Stromal cell of bone marrow (primary cell): ENCODE data around the gene ARMS2.

Experiments used
- DNase-seq: peaks from one replicate; pipeline ENCODE4 v3.0.0-alpha.2; 2012; ENCODE audit warnings: low read depth

Gene ARMS2

DNA sequence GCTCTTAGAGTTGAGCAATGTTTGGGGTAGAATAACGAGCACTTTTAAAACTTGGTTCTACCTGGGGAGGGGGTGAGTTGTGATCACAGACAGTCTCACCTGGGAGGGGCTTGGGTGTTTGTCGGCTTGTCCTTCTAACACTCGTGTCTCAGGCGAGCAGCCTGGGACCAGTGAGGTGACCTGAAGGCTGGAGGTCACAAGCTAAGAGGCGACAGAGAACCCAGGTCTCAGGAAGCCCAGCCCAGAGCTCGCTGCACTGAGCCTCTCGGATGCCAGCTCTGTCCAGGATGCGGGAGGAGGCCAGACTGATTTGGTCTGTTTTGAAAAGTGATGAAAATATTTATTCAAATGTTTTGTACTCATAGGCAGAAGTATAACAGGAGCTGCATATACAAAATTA lies 18.7 kb downstream of the ARMS2 start:
- DNase-seq, result no peak

DNA sequence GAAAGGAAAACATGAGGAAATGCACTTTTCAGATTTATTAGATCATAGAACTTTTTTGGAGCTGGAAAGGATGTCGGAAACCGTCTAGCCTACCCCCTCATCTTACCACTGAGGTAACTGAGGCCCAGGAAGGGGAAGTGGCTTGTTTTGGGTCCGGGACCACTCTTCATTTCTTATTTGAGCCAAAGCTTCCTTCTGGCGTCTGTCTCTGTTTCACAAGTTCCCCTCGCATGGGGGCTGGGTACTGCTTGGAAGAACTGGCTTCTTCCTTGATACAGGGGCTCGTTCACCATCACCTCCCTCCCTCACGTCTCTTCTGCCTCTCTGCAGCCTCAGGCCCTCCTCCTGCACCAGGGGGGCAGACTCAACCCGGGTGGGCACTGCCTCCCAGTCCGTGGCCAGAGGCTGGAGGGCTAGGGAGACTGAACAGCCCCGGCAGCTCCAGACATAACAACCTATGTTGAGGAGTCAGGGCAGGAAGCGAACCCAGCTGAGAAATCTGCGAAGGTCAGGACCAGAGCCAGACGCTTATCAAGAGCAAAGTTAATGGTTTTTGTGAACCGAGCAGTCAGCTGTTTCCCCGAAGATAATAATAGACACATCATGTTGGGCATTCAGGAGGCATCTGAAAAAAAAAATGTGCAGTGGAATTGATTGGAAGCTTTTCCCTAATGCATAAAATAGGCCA lies 19.8 kb downstream of the ARMS2 start:
- DNase-seq, result no peak

DNA sequence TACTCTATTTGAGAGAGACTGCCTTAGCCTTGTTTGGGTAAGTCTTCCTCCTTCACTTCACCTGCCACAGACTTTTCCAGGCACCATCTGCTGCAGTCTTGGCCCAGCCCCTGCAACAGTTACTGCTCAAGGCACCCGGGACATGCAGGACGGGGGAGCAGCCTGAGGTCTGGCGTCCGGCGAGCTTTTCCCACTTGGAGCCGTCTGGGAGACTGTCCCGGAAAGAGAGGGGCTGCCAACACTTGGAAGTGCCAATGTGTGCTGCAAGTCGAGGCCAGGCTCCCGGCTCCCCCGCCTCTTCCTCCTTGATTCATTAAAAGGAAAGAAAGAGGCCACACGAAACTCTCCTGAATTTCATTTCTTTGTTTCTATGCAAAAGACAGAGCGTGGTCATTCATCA lies 20.6 kb downstream of the ARMS2 start:
- no peak for DNase-seq

GRCh38 chr10:122475591-122476332 lies 21.3 kb downstream of the ARMS2 start:
- no peak for DNase-seq

GRCh38 chr10:122476333-122476695 lies 21.9 kb downstream of the ARMS2 start:
- DNase-seq, result no peak

DNA sequence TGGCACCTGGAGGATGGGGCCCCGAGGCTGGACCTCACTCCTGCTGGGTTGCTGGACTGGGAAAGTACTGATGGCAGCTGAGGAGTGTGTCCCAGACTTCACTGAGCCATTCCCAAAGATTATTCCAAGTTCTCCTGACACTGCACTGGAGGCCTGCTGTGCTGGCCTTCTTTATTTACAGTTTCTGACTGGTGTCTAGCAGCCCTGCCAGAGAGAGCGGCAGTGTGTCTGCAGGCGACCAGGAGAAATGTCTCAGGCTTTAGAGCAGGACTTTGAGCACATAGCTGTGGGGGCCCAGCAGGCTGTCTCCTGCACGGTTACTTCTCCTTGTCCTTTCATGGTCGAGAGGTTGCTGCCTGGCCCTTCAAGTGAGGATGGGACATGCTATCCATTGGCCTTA lies 23.0 kb downstream of the ARMS2 start:
- DNase-seq, result no peak

- no peak for DNase-seq
Observed at GRCh38 chr10:122478971-122479370, 24.5 kb downstream of the ARMS2 start.

DNA sequence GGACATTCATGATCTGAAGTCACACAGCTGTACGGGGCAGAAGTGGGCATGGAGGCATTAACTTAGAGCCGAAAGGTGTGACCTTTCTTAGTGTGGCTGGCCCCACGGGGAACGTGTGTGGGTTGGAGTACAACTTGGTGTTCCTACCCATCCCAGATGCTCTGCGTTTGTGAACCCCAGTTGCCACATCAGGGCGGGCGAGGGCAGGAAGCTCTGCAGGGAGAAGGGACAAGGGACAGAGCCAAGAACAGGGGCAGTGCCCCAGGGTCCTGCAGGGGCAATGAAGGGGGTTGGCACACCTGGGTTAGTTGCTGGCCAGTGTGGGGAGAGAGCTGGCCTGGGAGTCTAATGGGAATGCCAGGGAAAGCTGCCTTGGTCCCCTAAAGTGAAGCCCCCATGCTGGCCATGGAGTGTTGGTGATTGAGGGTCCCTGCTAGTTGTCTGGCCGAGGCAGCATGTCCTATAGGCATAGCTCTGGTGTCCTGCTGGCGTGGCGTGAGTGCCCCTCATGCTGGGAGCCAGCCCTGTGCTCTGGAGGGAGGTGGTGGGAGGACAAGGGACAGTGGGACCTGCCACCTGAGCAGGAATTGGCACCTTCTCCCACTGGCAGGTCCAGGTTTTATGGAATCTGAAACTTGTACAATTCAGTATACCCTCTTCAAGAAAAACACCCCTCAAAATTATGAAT lies 25.8 kb downstream of the ARMS2 start:
- no peak for DNase-seq

DNA sequence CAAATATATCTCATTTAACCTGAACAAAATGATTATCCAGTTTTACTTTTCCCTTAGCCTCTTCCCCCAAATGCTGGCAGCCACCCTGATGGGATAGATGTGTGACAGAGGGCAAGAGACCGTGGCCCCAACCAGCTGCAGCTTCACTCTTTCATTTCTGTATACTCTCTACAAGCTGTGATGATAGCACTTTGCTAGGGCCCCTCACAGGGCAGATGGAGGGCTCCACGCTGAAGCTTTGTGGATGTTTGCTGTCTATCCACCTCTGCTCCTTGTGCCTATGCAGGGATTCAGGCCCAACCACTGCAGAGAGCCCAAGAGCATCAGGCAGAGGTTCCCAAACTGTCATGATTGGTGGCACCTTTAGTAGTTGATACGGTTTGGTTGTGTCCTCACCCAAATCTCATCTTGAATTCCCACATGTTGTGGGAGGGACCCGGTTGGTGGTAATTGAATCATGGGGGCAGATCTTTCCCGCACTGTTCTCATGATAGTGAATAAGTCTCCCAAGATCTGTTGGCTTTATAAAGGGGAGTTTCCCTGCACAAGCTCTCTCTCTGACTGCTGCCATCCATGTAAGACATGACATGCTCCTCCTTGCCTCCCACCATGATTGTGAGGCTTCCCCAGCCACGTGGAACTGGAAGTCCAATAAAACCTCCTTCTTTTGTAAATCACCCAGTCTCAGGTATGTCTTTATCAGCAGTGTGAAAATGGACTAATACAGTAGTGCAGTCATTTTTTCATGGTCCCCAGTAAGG lies 27.0 kb downstream of the ARMS2 start:
- no peak for DNase-seq

DNA sequence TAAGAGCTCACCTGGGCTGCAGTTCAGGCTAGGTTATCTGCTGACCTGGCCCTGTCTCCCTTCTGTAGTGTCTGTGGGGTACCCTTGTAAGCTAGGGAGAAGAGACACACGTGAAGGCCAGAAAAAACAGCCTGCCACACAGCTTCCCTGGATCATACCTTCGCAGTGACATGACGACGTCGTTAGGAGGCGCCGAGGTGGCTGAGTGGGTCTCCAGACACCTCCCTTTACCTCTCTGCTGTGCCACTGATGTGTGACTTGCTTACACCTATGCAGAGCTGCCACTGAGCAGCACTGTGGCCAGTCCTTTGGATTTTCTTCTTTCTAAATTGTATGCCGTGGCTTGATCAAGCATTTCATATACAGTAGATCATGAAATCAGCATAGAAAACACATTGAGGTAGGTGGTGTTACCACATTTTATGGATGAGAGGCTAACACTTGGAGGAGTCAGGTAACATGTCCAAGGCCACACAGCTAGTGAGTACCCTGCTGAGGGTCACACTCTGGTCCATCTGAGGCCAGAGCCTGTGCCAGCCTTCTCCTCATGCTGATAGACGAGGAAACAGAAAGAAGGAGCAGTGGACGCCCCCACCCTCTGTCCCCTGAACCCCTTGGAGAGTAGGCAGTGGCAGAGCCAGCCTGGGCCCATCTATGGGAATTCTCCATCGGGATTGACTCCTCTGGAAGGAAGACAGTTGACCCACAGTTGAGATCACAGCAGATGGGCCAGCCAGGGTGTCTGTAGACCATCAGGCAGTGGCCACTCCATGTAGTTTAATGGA lies 30.0 kb downstream of the ARMS2 start:
- DNase-seq, result no peak

DNA sequence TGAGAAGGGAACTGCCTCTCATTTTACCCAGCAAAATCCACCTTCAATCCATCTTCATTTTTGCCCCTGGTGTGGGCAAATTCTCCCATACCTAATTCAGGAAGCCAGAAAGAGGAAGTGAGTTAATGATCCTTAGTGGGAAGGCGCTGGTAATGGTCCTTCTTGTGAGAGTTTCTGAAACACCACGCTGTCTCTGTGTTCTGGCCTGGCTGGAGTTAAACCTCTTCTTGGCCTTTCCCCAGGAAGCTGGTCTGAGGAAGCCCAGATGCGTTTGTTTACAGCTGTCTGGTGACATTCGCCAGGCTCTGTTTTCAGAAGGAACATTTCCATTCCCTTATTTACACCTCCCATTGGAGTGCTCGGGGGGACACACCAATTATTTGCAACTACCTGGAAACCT lies 31.2 kb downstream of the ARMS2 start:
- DNase-seq, result no peak

DNA sequence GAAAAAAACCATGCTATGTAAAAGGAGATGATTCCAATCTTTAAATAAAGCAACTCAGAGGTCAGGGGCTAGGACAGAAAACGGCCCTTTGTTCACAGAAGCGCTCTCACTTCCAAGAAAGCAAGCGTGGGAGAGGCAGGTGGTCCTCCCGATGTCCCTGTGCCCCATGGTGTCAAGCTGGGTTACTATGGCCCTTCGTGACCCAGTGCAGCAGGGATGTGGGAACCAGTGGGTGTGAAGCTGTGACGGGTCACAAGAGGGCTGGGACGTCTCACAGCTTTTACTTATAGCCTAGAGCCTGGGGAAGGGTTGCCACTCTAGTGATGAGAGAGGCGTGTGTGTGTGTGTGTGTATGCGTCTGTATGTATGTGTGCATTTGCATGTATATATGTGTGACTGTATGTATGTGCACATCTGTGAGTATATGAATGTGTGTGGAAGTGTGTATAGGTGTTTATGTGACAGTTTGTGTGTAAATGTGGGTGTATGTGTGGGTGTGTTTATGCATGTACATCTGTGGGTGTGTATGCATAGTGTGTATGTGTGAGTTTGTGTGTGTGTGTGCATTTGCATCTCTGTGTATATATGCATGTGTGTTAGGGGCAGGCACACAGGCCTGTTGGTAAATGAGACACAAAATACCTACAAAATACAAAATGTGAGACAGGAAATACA lies 32.1 kb downstream of the ARMS2 start:
- DNase-seq, result no peak

GRCh38 chr10:122487174-122487765 lies 32.8 kb downstream of the ARMS2 start:
- DNase-seq, result no peak

DNA sequence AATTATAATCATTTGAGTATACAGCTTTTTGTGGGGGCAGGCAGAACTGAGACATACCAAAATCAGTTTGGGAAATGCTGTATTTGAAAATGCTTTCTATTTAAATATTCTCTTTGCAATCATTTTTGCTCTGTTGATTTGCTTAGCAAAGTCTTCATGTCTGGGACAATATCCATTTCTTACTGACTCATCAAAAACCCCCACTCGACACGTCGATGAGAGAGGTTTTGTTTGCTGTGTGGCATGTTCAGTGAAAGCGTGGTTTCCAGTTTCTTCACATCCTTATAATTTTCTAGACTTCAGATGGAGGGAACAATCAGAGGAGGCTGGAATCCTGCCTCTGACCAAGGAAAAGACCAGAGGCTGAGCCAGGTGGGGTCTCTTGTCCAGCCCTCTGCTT lies 35.8 kb downstream of the ARMS2 start:
- DNase-seq, result peak; percentile 56

GRCh38 chr10:122490786-122491680 lies 36.6 kb downstream of the ARMS2 start:
- DNase-seq, result no peak

- no peak for DNase-seq
Observed at GRCh38 chr10:122492006-122492405, 37.6 kb downstream of the ARMS2 start.

- peak; percentile 66 for DNase-seq
Observed at GRCh38 chr10:122492999-122493481, 38.6 kb downstream of the ARMS2 start.

DNA sequence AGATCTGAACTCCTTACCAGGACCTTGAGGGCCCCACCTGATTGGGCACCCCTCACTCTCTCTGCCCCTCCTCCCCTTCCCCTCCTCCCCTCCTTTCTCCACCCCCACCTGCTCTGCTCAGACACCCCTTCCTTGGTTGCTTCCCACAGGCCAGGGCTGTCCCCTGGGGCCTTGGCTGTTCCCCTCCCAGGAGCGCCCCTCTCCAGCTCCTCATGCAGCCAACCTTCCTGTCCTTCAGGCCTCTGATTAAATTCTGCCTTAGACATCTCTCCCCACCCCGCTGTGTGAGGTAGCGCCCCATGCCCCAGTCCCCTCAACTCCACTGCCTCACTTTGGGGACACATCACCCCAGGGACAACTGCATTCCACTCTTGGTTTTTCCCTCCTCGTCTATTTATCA lies 39.3 kb downstream of the ARMS2 start:
- DNase-seq, result no peak

DNA sequence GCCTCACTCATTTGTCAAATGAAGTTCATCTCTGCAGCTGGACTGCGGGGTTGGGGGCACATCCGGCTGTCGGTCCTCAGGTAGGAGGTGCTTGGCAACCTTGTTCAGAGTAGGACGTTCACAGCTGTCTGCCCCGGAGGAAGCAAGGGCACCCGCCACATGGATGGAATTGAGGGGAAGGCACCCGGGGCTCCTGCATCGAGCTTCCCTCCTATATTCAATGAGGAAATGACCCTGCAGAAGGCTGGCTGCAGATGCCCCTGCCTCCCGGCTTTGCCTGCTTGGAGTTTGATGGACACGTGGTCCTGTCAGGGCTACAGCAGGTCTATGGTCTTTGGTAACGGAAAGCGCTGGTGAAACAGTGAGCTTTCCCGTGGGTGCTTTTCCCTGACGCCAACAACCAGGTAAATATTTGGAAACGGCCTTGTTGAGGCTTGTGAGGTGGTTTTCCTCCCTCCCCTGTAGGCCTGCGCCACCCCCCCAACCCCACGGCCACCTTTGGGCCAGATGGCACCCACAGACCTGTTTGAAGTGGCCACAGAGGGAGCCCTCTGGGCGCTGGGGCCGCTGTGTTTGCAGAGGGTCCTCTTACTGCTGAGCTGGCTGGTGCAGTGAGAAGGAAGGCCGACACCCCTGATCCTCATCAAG lies 39.8 kb downstream of the ARMS2 start:
- no peak for DNase-seq
